Measurements from ENCODE around the gene PDZD2.
"Not testable (repeated sequence)": the region's sequence is repeated elsewhere in the genome, so short reads cannot be mapped to it uniquely, and the experiment has no call there.

The PDZD2 gene

GRCh38 chr5:31639481-31640411, 815 bp downstream of the PDZD2 start:
- DNase-seq = no peak

- DNase-seq = no peak
Observed at GRCh38 chr5:31640573-31640972, 1.6 kb downstream of the PDZD2 start.

DNA sequence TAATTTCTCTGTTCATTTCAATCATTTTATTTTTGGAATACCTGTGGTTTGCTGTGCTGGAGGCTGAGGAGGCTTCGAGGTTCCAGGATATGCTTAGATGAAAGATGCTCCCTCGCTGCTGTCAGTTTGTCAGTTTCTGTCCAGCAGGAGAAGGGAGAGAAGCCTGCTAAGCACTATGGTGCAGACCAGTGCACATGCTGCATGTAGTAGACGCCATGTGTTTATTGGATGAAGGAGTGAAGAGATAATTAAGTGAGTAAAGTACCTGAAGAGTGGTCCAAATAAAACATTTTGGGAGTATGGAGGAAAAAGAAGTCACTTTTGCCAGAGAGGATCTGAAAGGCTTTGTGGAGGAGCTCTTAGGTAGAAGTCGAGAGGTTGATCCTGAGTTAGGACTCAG, 2.1 kb downstream of the PDZD2 start:
- no peak for DNase-seq

DNA sequence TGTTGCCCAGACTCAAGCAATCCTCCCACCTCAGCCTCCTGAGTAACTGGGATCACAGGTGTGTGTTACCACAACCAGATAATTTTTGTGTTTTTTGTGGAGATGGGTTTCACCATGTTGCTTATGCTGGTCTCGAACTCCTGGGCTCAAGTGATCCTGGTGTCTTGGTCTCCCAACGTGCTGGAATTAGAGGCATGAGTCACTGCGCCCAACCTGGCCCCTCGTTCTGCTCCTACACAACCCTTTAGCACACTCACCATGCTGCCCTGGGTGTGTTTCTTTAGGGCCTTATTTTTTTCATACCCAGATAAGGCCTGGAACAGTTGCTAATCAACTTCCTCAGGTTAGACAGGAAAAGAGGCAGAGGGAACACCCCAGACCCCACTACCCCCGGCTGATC, 2.6 kb downstream of the PDZD2 start:
- no peak for DNase-seq

DNA sequence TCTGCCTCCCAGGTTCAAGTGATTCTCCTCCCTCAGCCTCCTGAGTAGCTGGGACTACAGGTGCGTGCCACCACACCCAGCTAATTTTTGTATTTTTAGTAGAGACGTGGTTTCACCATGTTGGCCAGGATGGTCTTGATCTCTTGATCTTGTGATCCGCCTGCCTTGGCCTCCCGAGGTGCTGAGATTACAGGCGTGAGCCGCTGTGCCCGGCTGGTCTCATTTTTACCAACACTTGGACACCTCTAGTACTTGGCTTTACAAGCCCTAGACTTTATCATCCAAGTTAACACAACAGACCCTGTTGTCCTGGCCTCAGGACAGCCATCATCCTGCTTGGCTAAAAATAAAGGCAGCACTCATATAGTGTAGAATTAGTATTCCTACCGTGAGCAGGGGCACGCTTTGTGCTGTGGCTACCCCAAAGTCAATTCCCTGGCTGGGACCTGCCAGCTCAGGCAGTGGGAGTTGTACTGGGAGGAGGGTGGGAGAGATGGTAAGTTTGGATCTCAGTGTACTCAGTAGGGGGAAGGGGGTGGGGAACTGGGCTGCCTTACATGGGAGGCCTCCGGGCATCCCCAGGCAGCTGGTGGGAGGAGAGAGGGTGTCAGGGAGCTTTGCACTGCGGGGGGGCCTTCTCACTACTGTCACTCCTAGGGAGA, 6.6 kb downstream of the PDZD2 start:
- DNase-seq = no peak

GRCh38 chr5:31648326-31648725, 9.4 kb downstream of the PDZD2 start:
- no peak for DNase-seq

GRCh38 chr5:31651241-31651640, 12.3 kb downstream of the PDZD2 start:
- no peak for DNase-seq

GRCh38 chr5:31655491-31655890, 16.6 kb downstream of the PDZD2 start:
- DNase-seq = no peak

GRCh38 chr5:31656806-31657205, 17.9 kb downstream of the PDZD2 start:
- no peak for DNase-seq

DNA sequence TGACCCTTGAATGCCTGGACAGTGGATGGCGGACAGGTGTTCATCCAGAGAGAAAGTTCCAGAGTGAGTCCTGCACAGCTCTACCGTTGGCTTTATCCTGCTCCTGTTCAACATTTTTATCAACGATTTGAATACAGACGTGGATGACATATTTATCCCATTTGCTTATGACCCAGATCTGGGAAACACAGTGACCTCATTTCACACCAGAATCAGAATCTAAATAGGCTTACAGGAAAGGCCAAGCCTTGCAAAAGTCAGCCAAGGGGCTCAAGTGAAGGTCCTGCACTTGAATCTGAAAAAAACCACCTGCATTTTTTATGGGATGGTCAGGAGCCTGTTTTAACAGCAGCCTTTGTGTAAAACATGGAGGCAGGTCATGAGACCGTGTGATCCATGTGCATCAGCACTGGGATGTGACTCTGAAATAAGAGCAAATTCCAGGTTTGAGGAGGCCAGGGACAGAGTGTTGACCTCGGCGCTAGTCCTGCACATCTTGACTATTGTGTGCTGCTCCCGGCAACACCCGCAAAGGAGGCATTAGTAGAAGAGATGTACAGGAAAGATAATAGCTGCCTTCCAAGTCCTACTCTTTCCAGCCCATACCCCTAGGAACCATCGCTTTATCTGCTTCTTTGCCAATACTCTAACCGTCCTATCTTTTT, 18.5 kb downstream of the PDZD2 start:
- DNase-seq = no peak

GRCh38 chr5:31661257-31661656, 22.3 kb downstream of the PDZD2 start:
- no peak for DNase-seq

- no peak for DNase-seq
Observed at GRCh38 chr5:31663519-31663918, 24.6 kb downstream of the PDZD2 start.

- DNase-seq = peak; percentile 7
Observed at GRCh38 chr5:31664566-31664965, 25.6 kb downstream of the PDZD2 start.

DNA sequence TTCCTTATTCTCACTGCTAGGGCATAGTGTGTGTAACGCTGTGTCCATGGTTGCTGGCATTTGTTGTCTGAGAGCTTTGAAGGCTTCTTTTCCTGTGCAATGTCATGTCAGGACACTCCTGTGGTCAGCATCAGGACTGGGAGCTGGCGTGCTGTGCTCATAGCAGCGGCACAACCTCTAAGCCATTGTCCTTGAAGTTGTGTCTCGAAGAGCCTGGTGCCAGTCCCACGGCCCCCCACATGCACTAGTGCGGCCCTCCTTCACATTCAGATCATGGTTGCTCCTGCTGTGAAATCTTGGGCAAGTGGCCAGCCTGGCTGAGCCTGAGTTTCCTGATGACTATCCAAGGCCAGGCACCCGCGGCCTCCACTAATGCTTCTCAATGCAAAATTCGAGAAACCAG, 32.4 kb downstream of the PDZD2 start:
- no peak for DNase-seq

- no peak for DNase-seq
Observed at GRCh38 chr5:31674371-31674951, 35.5 kb downstream of the PDZD2 start.

DNA sequence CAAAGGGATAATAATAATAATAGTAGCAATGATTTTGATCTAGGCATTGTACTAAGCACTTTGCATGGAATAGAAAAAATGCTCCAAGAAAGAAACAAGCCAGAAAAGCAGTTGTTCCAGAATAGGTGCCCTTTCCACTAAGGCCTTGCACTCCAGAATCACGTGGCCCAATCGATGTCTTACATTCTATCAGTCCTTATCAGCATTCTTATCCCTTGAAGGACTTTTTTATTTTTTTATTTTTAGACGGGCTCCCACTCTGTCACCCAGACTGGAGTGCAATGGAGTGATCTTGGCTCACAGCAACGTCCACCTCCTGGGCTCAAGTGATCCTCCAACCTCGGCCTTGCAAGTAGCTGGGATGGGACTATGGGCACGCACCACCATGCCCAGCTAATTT, 36.5 kb downstream of the PDZD2 start:
- DNase-seq = no peak

DNA sequence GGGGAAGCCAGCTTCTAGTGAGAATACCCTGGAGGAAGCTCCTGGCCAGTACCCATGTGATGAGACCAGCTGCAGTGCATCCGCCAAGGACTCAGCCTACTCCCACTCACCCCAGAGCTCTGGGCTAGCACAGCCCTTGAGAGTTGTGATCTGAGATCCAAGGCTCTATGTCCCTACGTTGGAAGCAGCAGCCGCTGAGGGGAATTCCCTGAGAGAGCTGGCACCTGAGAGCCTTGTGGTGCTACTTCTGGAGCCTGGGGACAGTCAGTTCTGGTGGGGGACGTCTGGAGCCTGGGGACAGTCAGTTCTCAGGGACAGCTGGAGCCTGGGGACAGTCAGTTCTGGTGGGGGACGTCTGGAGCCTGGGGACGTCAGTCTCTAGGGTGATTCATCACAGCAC, 39.2 kb downstream of the PDZD2 start:
- no peak for DNase-seq

DNA sequence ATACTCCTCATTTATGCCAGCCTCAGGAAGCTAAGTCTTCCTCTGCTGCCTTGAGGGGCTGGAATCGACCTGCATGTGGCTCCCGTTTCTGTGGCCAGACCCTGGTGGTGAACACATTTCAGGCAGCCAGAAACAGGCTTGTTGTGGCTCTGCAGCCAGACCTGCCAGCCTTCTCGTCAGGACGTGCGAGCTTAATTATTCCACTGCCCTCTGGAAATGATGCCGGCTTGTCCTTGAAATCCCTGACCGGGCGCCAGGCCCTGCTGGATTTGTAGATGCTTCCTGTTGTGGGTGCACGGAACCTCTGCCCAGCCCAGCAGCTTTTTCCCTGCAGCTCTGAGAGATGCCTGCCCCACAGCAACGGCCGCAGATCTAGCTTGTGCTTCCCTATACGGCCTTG, 41.6 kb downstream of the PDZD2 start:
- DNase-seq = no peak

GRCh38 chr5:31682025-31682424, 43.1 kb downstream of the PDZD2 start:
- no peak for DNase-seq

DNA sequence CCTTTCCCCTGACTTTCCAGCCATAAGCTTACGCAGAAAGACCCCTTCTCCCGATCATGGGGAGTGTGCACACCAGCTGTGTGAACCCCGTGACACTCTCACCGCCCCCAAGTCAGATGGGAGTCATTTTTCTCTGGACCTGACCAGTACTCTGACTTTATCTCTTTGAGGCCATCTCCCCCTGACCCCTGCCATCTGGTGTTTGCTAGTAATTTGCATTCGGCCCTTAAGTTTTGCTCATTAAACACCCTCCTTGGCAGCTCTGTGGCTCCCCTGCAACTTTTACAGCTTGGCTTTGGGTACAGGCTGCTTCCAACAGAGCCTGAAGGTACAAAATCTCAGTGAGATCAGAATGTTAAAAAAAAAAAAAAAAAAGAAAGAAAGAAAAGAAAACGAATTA, 43.9 kb downstream of the PDZD2 start:
- no peak for DNase-seq

DNA sequence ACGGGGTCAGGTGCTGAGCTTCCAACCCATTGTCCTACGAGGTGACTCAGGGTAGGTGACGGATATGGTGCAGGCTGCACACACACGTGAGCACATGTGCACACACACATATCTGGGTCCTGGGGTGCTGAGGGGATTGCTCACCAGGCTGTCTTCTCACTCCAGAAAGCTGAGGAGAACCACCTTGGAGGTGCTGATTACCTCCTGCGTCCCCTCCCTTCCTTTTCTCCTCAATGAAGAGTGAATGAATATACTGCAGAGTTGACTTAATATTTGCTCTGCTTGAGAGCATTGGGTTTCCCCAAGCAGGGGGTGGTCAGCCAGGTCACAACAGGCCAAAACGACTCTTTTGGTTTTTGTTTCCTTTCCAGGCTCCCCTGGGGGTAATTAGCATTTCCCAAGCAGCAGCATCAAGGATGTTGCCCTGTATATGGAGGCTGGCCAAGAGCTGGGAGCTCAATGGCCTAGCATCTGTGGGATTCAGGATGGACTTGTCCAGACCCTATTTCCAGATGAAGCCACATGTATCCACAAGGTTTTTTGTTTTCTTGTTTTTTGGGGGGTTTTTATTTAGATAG, 49.7 kb downstream of the PDZD2 start:
- no peak for DNase-seq

DNA sequence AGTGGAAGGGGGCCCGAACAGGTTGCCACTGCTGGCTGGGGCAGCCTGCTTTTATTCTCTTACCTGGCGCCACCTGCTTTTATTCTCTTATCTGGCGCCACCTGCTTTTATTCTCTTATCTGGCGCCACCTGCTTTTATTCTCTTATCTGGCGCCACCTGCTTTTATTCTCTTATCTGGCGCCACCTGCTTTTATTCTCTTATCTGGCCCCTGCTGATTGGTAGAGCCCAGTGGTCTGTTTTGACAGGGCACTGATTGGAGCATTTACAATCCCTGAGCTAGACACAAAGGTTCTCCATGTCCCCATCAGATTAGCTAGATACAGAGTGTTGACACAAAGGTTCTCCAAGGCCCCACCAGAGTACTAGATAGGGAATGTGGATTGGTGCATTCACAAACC, 52.5 kb downstream of the PDZD2 start:
- DNase-seq = not testable (repeated sequence)

DNA sequence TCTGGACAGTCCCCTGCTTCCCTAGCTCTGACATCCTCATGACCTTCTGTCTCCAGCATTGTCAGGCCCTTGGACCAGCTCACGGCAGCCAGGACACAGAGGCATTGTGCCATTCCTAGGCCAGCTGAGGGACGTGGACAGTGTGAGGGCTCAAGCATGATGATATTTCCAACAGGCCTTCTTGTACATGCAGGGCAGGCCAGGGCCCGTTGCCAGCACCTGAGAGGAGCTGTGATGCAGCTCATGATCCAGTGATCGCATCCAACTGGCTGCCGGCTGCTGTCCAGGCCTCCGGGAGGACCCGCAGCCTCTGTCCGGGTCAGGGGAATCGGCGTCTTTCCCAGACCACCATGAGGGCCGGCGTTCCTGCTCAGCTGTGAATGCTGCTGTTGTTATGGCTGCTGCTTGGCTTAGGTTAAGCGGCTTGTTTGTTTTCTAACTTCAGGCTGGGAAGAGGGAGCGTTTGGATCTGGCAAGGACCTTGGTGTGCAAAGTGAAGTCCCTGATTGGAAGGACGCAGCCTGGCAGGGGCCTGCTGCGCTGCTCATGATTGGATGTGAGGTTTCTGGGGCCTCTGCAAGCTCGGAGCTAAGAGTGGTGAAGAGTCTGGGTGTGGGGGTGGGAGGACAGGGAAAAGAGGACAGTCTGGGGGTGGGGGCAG, 53.8 kb downstream of the PDZD2 start:
- DNase-seq = no peak
